Astrocyte of the spinal cord (primary cell): Measurements from ENCODE around the gene TMEM126B.
A peak's percentile ranks its signal among the peaks of the same experiment; 100 is the strongest.

Source experiments
- DNase-seq: peaks from one replicate; pipeline ENCODE4 v3.0.0; 2011; ENCODE audit warnings: low read depth, low spot score
- H3K4me3 ChIP-seq: 2 replicates; pipeline ENCODE4 v1.5.1; 2011; ENCODE audit warnings: low read depth, mild to moderate bottlenecking, low read length, moderate library complexity
- CTCF ChIP-seq: IDR thresholded peaks from 2 replicates; pipeline ENCODE4 v1.5.1; 2012; ENCODE audit warnings: low read depth, mild to moderate bottlenecking, low read length, inconsistent platforms
- in situ Hi-C: cut with HindIII; loops from 2 replicates; pipeline ENCODE4 v1.10.0; 2017; ENCODE audit warnings: low sequenced_read_pairs

TMEM126B gene

GRCh38 chr11:85626496-85626895, 1.9 kb upstream of the TMEM126B start:
- no peak overlapping the region for H3K4me3 ChIP-seq
- in situ Hi-C loops, result no loop called here
- TF ChIP-seq CTCF, result no peak
- no peak for DNase-seq

GRCh38 chr11:85627332-85627997, 928 bp upstream of the TMEM126B start, which contains the start of gene DLG2:
Gene DLG2 (minus strand): TSS chr11:85627344.
- peak within 1 kb of the TSS; percentile 84 for H3K4me3 ChIP-seq
- in situ Hi-C loops, result no loop called here
- TF ChIP-seq CTCF, result no peak
- DNase-seq, result peak; percentile 35

- peak; percentile 6 for DNase-seq
- in situ Hi-C loops, result no loop called here
- peak overlapping the region; percentile 84 for H3K4me3 ChIP-seq
- no peak for TF ChIP-seq CTCF
These were observed 463 bp downstream of the TMEM126B start for GRCh38 chr11:85628771-85629341.

DNA sequence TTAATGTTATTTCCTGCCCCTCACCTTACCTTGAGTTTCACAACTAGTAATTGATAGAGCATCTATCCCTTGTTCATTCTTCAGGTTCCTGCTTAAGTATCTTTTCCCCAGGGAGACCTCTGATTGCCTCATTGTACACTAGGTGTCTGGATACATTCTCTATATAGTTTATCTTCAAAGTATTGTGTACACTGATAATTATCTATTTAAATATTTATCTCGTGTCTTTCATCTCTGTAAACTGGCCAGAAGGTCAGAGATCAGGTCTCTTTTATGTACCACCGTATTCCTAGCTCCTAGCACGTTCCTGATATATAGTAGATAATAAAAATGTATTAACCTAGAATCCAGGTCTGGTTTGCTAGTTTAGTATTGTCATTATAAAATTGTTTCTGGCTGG, 6.4 kb downstream of the TMEM126B start:
- TF ChIP-seq CTCF, result no peak
- in situ Hi-C loops, result no loop called here
- DNase-seq, result no peak
- H3K4me3 ChIP-seq, result no peak overlapping the region

- no peak for TF ChIP-seq CTCF
- no peak for DNase-seq
These were observed 14.8 kb downstream of the TMEM126B start for GRCh38 chr11:85643191-85643614.

GRCh38 chr11:85647078-85647477, 18.7 kb downstream of the TMEM126B start:
- TF ChIP-seq CTCF, result no peak
- in situ Hi-C loops, result no loop called here
- peak overlapping the region; percentile 76 for H3K4me3 ChIP-seq
- DNase-seq, result no peak

More at GRCh38 chr11:85643191-85643614, 14.8 kb downstream of the TMEM126B start:
- H3K4me3 ChIP-seq, result no peak overlapping the region
- in situ Hi-C loops, result no loop called here
